ENCODE results near the gene FBLN1. TPM values are rescaled to one million over a fixed set of nuclear protein-coding genes. Genes with fewer than 3 reads are reported as not detected.

Gene FBLN1
- total and polyA plus RNA-seq, 11 donors: 22.4 to 239 (median 44.7) TPM

GRCh38 chr22:45465633-45466032 lies 37.0 kb upstream of the FBLN1 start:
- intact Hi-C loops (cut with DNase I): no loop called here
- no peak for TF ChIP-seq CTCF (IDR thresholded peaks at IDR 0.05)
- TF ChIP-seq POLR2A (IDR thresholded peaks at IDR 0.05): no peak
- no peak for DNase-seq
- no peak for ATAC-seq
- H3K9me3 ChIP-seq: peaks cover 0 to 16% (median 0%) of the 10 kb centered on the region in 12 donors
- H3K4me1 ChIP-seq: peaks cover 0 to 21% (median 2%) of the 10 kb centered on the region in 12 donors
- no peaks in the 10 kb centered on the region for H3K36me3 ChIP-seq
- no peak overlapping the region for H3K27ac ChIP-seq
- H3K27me3 ChIP-seq: no peaks in the 10 kb centered on the region
- WGBS, 4 donors: 64 to 72% (median 68%) methylated on average over 3 of the region's 3 CpGs
- no peak overlapping the region for H3K4me3 ChIP-seq

DNA sequence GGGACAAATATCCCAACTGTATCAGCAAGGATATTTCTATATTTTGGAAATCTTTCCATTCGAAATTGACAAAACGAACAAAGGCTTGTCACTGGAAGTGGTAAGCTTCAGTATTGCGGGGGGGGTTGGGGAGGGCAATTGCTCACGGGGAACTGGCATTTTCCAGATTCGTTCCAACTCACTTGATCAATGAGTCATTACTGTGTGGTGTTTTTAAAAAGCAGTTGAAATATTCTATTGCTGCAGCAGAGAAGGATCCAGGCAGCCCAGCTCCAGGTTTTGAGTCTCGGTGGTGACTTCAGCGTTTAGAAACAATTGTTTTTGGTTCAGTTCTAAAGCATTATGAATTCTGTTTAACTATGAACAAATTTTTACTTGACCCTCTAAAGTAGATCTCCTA lies 33.8 kb upstream of the FBLN1 start:
- no peaks in the 10 kb centered on the region for H3K36me3 ChIP-seq
- WGBS, 4 donors: 72 to 80% (median 75%) methylated on average over 7 of the region's 7 CpGs
- H3K4me1 ChIP-seq: peaks cover 0 to 20% (median 0%) of the 10 kb centered on the region in 12 donors
- DNase-seq: no peak
- intact Hi-C loops (cut with DNase I): no loop called here
- ATAC-seq: no peak
- H3K27me3 ChIP-seq: no peaks in the 10 kb centered on the region
- peak overlapping the region in 4 of 12 donors; percentile 4 to 39 (median 20) for H3K27ac ChIP-seq
- no peak overlapping the region for H3K4me3 ChIP-seq
- TF ChIP-seq CTCF (IDR thresholded peaks at IDR 0.05) (no peak), POLR2A (IDR thresholded peaks at IDR 0.05) (no peak)
- peaks cover 0 to 12% (median 0%) of the 10 kb centered on the region in 12 donors for H3K9me3 ChIP-seq

GRCh38 chr22:45469281-45470073 lies 33.2 kb upstream of the FBLN1 start:
- peak overlapping the region in 8 of 12 donors; percentile 11 to 55 (median 38) for H3K27ac ChIP-seq
- DNase-seq: no peak
- peaks cover 0 to 20% (median 2%) of the 10 kb centered on the region in 12 donors for H3K4me1 ChIP-seq
- no peak for ATAC-seq
- no peaks in the 10 kb centered on the region for H3K36me3 ChIP-seq
- intact Hi-C loops (cut with DNase I): no loop called here
- peaks cover 0 to 10% (median 0%) of the 10 kb centered on the region in 12 donors for H3K9me3 ChIP-seq
- no peak overlapping the region for H3K4me3 ChIP-seq
- no peaks in the 10 kb centered on the region for H3K27me3 ChIP-seq
- no peak for TF ChIP-seq CTCF (IDR thresholded peaks at IDR 0.05)
- TF ChIP-seq POLR2A (IDR thresholded peaks at IDR 0.05): no peak
- 50 to 67% (median 62%) methylated on average over 8 of the region's 8 CpGs for WGBS, 4 donors

GRCh38 chr22:45470871-45471270 lies 31.8 kb upstream of the FBLN1 start:
- Histone ChIP-seq H3K27me3 (no peaks in the 10 kb centered on the region), H3K36me3 (no peaks in the 10 kb centered on the region), H3K4me1 (peaks cover 0 to 29% (median 2%) of the 10 kb centered on the region in 12 donors), H3K4me3 (no peak overlapping the region), H3K9me3 (peaks cover 0 to 10% (median 0%) of the 10 kb centered on the region in 12 donors), H3K27ac (no peak overlapping the region)
- ATAC-seq (no peak), DNase-seq (no peak)
- intact Hi-C loops (cut with DNase I): no loop called here
- 79 to 86% (median 80%) methylated on average over 11 of the region's 11 CpGs for WGBS, 4 donors
- TF ChIP-seq CTCF (IDR thresholded peaks at IDR 0.05): no peak
